Stimulated activated CD8-positive, alpha-beta memory T cell treated with anti-CD3 and anti-CD28 coated beads, Interleukin-7, amount 100 ng/mL, for 1 hour (primary cell): ENCODE results near the gene CERCAM.
A peak's percentile ranks its signal among the peaks of the same experiment; 100 is the strongest.
"Not testable (repeated sequence)": the region's sequence is repeated elsewhere in the genome, so short reads cannot be mapped to it uniquely, and the experiment has no call there.

Source experiments
- DNase-seq, 2 donors: peaks; one replicate each; pipeline ENCODE4 v3.0.0-alpha.2; 2020; ENCODE audit warnings: low read depth in 2 of 2

CERCAM gene

GRCh38 chr9:128392302-128393144 lies 28.1 kb upstream of the CERCAM start:
- no peak for DNase-seq

- no peak for DNase-seq
Measured at GRCh38 chr9:128393145-128393775, 27.4 kb upstream of the CERCAM start.

DNA sequence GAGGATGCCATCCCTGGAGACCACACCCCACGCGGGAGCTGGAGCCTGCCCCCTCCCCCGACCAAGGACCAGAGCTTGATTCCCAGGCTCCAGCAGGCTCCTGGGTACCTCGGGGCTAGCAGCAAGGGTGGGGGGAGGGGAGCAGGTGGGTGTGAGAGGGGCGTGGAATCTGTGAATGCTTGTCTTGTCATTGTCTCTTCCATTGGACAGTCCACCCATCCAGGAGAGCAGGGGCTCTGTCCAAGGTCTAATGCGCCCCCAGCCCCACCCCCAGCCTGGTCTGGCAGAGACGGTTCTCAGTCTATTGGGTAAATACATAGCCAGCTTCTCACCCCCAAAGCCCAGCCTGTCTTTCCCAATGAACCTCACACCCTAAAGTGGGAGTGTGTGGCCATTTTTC lies 26.7 kb upstream of the CERCAM start:
- no peak for DNase-seq

DNA sequence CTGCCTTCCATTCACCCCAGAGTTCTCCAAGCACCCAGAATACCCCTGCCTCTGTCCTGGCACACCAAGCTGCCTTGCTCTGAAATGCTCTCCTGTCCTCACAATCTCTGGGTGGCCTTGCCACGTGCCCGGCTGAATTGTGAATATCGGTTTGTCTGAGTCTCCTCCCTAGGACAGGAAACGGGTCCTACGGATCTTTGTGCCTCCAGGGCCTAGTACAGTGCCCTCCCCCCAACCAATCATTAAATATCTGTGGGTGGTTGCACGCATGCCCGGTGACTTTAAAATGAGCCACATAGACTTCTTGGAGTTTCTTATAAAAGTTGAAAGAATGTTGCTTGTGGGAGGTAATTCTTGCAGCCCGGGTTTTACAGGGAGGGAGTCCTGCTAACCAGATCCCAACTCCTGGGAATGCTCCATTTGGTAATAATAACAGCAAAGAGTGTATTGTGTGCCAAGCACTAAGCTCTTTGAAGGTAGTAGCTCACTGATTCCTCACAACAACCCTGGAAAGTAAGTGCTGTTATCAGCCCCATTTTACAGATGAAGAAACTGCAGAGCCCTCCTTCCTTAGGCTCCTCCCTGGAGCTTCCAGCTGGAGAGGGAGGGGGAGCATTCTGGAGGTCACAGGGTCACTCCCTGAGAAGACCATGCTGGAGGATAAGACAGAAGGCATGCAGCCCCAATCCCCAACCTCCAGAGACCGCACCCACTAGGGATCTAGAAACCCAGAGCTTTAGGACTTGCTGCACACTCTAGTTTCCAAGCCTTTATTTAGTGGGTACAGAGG lies 26.1 kb upstream of the CERCAM start:
- DNase-seq = no peak

- DNase-seq = no peak
Measured at GRCh38 chr9:128396970-128397613, 23.6 kb upstream of the CERCAM start.

DNA sequence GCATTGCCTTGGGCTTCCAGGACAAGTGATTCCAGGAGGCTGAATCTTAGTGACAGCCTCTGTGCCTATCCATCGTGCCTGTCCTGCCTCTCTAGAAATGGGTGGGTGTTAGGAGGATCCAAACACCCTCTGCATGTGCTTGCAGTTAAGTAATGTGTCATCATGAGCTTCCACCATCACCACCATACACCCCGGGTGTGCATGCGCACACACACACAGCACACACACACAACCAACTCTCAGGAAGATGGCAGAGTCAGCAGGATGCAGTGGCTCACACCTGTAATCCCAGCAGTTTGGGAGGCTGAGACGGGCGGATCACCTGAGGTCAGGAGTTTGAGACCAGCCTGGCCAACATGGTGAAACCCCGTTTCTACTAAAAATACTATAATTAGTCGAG lies 22.8 kb upstream of the CERCAM start:
- no peak for DNase-seq

DNA sequence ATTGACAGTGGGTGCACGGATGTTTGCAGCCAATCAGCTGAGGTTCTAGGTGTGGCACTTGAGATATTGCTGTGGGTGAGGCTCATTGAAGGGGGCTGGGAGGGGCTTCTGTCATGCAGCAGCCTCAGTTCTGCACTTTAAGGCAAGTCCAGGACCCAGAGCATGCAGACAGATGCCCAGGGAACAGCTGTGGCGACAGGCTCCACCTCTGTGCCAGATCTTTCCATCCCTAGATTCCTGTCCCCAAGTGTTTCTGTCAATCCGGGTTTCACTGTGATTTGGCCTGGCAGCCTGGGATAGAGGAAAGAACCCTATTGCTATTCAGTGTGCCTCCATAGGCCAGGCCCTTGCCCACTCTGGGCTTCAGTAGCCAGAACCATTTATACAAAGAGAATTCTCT lies 20.8 kb upstream of the CERCAM start:
- DNase-seq = no peak

DNA sequence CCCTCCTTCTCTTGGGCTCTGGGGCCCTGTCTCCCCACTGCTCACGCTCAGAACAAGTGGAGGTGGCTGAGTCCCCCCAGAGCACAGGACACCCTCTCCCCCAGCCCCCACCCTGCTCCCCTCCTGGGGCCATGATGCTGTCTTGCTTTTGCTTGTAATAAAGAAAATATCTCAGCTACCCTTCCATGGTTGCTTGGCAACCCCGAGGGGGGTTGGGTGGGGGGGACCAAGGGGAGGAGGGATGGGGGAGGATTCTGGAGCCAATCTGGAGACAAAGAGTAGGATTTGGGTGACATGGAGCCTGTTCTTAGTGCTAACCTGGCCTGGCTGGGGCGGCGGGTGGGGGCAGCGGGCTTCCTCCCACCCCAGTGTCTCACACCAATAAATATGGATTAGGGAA lies 16.1 kb upstream of the CERCAM start:
- no peak for DNase-seq

DNA sequence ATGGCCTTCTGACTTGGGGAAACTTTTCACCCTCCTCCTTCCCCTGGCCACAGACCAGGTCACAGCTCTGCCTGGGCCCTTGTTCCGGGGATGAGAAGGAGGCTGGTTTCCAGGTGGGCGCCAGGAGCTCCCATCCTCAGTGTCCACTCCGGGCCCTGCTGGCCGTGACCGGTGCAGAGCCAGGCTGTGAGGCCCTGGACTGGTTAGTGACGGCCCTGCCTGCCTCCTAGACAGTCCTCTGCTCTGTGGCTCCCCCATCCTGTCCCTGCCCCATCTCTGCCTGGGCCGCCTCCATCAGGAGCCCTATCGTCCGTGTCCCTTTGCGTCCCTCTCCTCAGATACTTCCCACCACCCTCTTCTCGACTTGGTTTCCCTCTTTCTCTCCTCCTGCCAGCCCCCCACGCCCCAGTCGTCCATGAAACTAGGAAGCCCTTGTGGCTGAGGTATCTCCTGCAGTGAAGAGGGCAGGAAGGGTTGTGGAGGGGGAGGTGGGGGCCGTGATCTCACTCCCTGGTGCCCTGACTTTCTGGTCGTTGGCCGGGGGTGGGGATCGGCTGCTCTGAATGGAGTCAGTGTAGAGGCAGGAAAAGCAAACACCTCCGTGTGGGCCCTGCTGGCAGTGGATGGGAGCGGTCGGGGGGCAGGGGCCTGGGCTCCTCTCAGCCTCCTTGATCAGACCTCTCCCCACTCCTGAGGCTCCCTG lies 15.4 kb upstream of the CERCAM start:
- DNase-seq = no peak

GRCh38 chr9:128405780-128406171 lies 14.9 kb upstream of the CERCAM start:
- DNase-seq = no peak

DNA sequence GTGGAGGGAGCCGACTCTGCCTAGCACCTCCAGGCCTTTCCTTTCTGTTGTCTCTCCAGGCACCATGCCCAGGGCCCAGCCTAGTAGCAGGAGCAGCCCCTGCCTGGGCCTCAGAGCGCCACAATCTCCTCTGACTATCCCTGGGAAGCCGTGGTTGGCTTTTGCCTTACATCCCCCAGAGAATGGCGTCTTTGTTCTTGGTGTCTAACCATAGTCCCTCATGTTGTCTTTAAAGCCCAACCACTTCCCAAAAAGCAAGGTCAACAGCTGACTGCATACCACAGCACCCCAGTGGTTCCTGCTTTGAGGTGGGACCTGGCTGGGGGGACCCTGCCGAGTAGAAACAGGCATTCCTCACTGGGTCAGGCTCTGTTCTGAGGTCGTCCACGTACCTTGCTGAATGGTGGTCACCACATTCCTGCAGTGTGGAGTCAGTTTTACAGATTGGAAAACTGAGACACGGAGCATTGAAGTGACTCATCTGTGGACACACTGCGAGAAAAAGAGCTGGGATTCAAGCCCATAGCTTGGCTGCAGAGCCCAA lies 13.7 kb upstream of the CERCAM start:
- no peak for DNase-seq

DNA sequence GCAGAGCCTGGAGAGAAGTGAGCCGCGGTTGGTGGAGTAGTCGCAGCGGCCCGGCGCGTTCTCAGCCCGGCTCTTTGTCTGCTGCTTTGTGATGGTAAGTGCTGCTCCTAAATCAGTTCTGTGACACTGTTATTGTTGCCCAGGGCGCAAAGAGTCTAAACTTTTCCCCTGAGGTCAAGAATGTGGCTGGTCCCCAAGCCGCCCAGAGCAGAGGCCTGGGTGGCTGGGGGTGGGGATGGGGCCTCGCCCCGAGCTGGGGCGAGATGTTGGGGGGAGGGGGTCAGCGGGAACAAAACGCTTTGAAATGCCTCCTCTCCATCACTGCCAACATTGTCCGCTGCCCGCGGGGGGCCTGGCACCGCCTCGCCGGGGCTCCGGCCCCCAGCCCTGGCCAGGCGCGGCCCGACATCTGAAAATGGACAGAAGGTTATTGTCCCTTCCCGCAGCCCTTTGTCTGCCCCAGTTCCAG lies 11.7 kb upstream of the CERCAM start:
- no peak for DNase-seq

DNA sequence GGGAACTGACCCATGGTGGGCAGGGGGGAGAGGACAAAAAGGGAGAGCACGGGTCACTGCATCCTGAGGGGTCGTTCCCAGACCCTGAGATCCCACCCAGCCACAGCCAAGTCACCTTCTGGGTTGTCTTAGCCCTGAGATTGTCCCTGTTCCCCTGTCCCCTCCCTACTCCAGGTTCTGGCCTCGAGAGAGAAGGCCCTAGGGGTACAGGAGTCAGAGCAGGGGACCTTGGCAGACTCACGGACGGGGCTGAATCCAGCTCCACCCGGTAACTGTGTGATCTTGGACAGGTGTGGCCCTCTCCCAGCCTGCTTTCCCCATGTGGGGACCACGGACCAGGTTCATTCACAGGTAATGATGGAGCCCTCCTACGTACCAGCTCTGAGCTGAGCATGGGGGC lies 11.2 kb upstream of the CERCAM start:
- no peak for DNase-seq

DNA sequence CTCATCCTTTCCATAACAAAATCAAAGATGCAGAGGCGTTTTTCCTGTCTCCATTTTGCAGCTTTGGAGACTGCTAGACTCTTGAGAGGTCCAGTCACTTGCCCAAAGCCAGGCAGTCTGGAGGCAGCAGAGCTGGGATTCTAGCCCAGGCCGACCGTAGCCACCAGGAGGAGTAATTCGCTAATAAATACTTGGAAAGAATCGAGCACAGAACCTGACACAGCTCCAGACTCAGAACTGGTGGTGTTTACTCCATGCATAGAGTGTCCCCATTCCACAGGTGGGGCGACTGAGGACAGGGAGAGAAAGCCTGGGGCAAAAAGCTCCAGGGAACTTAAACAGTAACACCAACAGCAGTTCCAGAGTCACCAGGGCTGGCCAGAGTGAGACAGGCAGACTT lies 10.7 kb upstream of the CERCAM start:
- DNase-seq = no peak

GRCh38 chr9:128411364-128412119 lies 9.1 kb upstream of the CERCAM start:
- no peak for DNase-seq

DNA sequence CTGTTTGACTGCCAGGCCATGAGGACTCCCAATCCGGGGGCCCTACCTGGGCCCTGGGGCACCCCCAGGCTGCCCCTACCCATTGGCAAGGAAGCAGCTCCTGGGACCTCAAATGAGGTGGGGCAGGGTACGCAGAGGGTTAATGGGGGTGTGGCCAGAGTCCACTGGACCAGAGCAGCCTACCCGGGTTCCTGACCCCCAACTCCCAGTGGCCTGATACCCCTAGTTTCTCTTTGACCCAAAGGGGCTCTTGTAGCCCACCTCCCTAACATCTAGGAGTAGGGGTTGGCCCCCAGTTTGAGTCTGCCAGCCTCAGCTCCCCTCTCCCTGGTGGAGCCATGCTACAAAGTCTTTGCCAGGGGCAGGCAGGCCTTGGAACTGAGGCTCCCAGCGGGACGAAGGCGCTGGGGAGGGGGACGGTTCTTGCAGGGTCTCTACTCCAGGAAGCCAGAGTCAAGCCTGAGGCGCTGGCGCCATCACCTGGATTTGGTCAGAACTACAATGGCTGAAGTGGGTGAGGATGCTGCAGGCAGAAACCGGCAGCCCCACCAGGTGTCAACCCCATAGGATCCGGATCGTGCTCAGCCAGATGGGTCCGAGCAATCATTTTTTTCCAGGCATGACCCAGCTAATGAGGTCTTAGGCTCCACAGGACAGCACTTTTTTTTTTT lies 8.4 kb upstream of the CERCAM start:
- peak in 1 of 2 donors; percentile 23 for DNase-seq

DNA sequence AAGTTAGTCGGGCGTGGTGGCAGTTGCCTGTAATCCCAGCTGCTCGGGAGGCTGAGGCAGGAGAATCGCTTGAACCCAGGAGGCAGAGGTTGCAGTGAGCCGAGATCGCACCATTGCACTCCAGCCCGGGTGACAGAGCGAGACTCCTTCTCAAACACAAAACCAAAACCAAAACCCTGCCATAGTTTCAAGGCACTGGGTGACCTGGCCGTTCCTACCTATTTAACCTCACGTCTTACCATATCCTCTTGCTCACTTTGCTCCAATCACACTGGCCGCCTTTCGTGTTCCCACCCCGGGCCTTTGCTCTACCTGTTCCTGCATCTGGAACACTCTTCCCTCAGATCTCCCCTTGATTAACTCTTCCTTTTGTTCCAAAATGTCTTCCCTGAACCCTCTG lies 6.9 kb upstream of the CERCAM start:
- DNase-seq = not testable (repeated sequence)

DNA sequence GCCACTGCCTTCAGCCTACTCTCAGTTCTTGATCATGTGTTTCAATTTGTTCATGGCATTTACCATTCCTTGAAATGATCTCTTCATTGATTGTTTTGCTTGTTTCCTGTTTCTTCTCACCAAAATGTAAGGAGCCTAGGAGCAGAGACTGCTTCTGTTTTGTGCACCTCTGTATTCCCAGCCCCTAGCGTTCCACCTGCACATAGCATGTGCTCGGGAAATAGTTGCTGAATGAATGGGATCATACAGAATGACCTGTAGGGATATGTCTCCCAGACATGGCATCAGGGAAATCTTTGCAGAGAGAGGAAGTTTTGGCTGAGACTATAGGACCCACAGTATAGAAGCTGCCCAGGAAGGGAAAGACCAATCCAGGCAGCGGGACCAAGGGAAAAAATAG lies 6.2 kb upstream of the CERCAM start:
- DNase-seq = no peak

DNA sequence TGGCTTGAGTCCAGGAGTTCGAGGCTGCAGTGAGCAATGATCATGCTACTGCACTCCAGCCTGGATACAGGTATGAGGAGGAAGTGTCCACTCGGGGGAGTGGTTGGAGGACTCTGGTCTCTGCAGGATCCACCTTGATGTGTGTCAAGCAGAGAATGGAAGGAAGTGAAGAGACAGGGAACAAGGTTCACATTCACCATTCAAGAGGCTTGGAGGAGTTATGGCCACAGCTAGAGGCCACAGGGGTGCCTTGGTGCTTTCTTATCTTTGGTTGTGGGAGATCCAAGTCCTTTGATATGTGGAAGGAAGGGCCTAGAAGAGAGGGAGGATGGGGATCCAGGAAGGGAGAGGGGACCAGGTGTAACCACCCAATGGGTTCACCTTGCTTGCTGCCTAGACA lies 5.4 kb upstream of the CERCAM start:
- no peak for DNase-seq

DNA sequence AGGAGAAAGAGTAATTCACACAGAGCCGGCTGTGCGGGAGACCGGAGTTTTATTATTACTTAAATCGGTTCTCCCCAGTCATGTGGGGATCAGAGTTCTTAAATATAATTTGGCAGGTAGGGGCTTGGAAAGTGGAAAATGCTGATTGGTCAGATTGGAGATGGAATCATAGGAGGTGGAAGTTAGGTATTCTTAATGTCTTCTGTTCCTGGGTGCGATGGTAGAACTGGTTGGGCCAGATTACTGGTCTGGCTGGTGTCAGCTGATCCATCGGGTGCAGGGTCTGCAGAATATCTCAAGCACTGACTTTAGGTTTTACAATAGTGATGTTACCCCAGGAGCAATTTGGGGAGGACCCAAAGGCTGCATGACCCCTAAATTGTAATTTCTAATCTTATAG lies 4.6 kb upstream of the CERCAM start:
- DNase-seq = no peak
